HepG2 (cell line): ENCODE results near the gene SLC25A28. TPM values are rescaled to one million over a fixed set of nuclear protein-coding genes. Genes with fewer than 3 reads are reported as not detected.

Source experiments
- ATAC-seq: fragments of 200-7000 bp; cut with Tn5 transposase; 3 replicates; pipeline ENCODE4 v1.9.1; 2020; ENCODE audit warnings: mild to moderate bottlenecking, moderate library complexity
- BruUV-seq: library from RNA; stranded (reverse); fragments of 400-500 nt; replicated peaks from 2 replicates; lab custom pipeline; 2021; lab: Mats Ljungman, UMichigan
- CTCF ChIA-PET: fragments of 300-600 bp; formaldehyde crosslinking; extraction: SDS; loops from one replicate; lab custom pipeline; 2021; ENCODE audit warnings: low total read pairs, inconsistent platforms, low intra/inter-chr PET ratio; lab: Yijun Ruan, JAX
- POLR2A ChIA-PET: fragments of 350-600 bp; sonication (Branson Sonifier 250); formaldehyde crosslinking; loops from one replicate; lab custom pipeline; 2020; ENCODE audit warnings: antibody characterized with exemption, inconsistent platforms; lab: Yijun Ruan, JAX
- DNase-seq: peaks from one replicate; pipeline ENCODE4 v3.0.0-alpha.2; 2015; ENCODE audit warnings: low spot score
- FAIRE-seq: peaks from 3 replicates; lab custom pipeline; 2011; peaks lifted over from hg19 to GRCh38; lab: Jason Lieb, UNC
- H2AFZ ChIP-seq: one replicate; pipeline ENCODE4 v1.6.1; 2011; ENCODE audit warnings: low read length, inconsistent platforms
- H3K27ac ChIP-seq: fragments of 300-600 bp; 3 replicates; pipeline ENCODE4 v1.8.0; 2011; ENCODE audit warnings: mixed run types, mild to moderate bottlenecking, mixed read lengths, low read length, inconsistent platforms; ENCODE audit not compliant: insufficient read depth; ENCODE audit errors: extremely low read length
- H3K27me3 ChIP-seq, 2 experiments: fragments of 200-600 bp in 1 of 2; 2 replicates in 1 of 2; 3 replicates in 1 of 2; pipeline versions ENCODE4 v1.6.0 to v1.8.0; 2011; ENCODE audit warnings: low read length in 2 of 2, mild to moderate bottlenecking in 2 of 2, moderate library complexity in 2 of 2, inconsistent platforms in 1 of 2; ENCODE audit not compliant: insufficient read depth in 2 of 2, control insufficient read depth in 1 of 2
- H3K36me3 ChIP-seq, 2 experiments: fragments of 200-600 bp in 1 of 2; replicated peaks in 1 of 2; 2 replicates in 1 of 2; 3 replicates in 1 of 2; pipeline versions ENCODE4 v1.5.1 to v1.8.0; 2011; ENCODE audit warnings: low read length in 2 of 2, inconsistent platforms in 1 of 2; ENCODE audit not compliant: insufficient read depth in 2 of 2, control insufficient read depth in 1 of 2
- H3K4me1 ChIP-seq: 2 replicates; pipeline ENCODE4 v1.5.1; 2012; ENCODE audit warnings: low read length, inconsistent platforms; ENCODE audit not compliant: insufficient read depth
- H3K4me2 ChIP-seq: 2 replicates; pipeline ENCODE4 v1.6.0; 2011; ENCODE audit warnings: low read depth, low read length, inconsistent platforms
- H3K4me3 ChIP-seq, 3 experiments: fragments of 200-600 bp in 1 of 3; sonication (generic), shearing (Covaris generic) in 1 of 3; replicated peaks in 1 of 3; 2 replicates each; pipeline ENCODE4 v1.5.1; 2011 to 2016; ENCODE audit warnings: low read length in 3 of 3, inconsistent platforms in 2 of 3, low read depth in 2 of 3, mild to moderate bottlenecking in 2 of 3, control low read depth in 1 of 3, mixed read lengths in 1 of 3; ENCODE audit not compliant: insufficient read depth in 1 of 3
- H3K79me2 ChIP-seq: one replicate; pipeline ENCODE4 v1.6.1; 2011; ENCODE audit warnings: low read length, inconsistent platforms; ENCODE audit not compliant: insufficient read depth
- H3K9ac ChIP-seq: 2 replicates; pipeline ENCODE4 v1.6.0; 2011; ENCODE audit warnings: mild to moderate bottlenecking, low read depth, low read length, inconsistent platforms; ENCODE audit not compliant: insufficient read depth
- H3K9me3 ChIP-seq: 2 replicates; pipeline ENCODE4 v1.5.1; 2012; ENCODE audit warnings: mild to moderate bottlenecking, low read length
- H4K20me1 ChIP-seq: 2 replicates; pipeline ENCODE4 v1.6.0; 2011; ENCODE audit warnings: inconsistent platforms, mild to moderate bottlenecking, low read length, moderate library complexity; ENCODE audit not compliant: insufficient read depth
- CEBPG ChIP-seq: IDR thresholded peaks from 2 replicates; pipeline ENCODE4 v1.6.1; 2016
- FOSL1 ChIP-seq: sonication (generic); formaldehyde crosslinking; IDR thresholded peaks from 2 replicates; pipeline ENCODE4 v1.9.0; 2021; ENCODE audit warnings: missing genetic modification reagents, borderline replicate concordance
- HCFC1 ChIP-seq: fragments of 150-350 bp; IDR thresholded peaks from 2 replicates; pipeline ENCODE4 v1.6.1; 2014; ENCODE audit warnings: low read depth, low read length
- KDM5B ChIP-seq: sonication (generic); formaldehyde crosslinking; IDR thresholded peaks from 2 replicates; pipeline ENCODE4 v1.4.0; 2020; ENCODE audit warnings: missing genetic modification reagents, mild to moderate bottlenecking, borderline replicate concordance
- KLF16 ChIP-seq, 2 experiments: sonication (generic) in 1 of 2; formaldehyde crosslinking in 1 of 2; IDR thresholded peaks; 2 replicates each; pipeline versions ENCODE4 v1.6.1 to v1.8.0; 2016 to 2023; ENCODE audit warnings: missing genetic modification reagents in 2 of 2, missing compliant biosample characterization in 1 of 2
- MED1 ChIP-seq: sonication (generic); formaldehyde crosslinking; IDR thresholded peaks from 2 replicates; pipeline ENCODE4 v1.4.0; 2020; ENCODE audit warnings: missing genetic modification reagents
- POGK ChIP-seq: sonication (generic); formaldehyde crosslinking; conservative IDR thresholded peaks from 2 replicates; pipeline ENCODE4 v1.8.0; 2022; ENCODE audit warnings: mild to moderate bottlenecking, moderate library complexity, missing genetic modification reagents
- RBFOX2 ChIP-seq: fragments of 200-400 bp; formaldehyde crosslinking; IDR thresholded peaks from 2 replicates; pipeline ENCODE4 v1.6.1; 2017; ENCODE audit warnings: low read depth, mild to moderate bottlenecking, low read length
- SOX5 ChIP-seq: IDR thresholded peaks from 2 replicates; pipeline ENCODE4 v1.6.1; 2016; ENCODE audit warnings: borderline replicate concordance
- SOX6 ChIP-seq, 2 experiments: fragments of 450-650 bp in 1 of 2; sonication (generic) in 1 of 2; formaldehyde crosslinking in 1 of 2; IDR thresholded peaks; 2 replicates each; pipeline versions ENCODE4 v1.4.0 to v1.6.1; 2017 to 2020; ENCODE audit warnings: antibody characterized with exemption in 1 of 2, mild to moderate bottlenecking in 1 of 2, missing genetic modification reagents in 1 of 2
- TOPORS ChIP-seq: sonication (generic); formaldehyde crosslinking; IDR thresholded peaks from 2 replicates; pipeline ENCODE4 v1.8.0; 2023; ENCODE audit warnings: mild to moderate bottlenecking, missing genetic modification reagents
- ZBTB38 ChIP-seq: sonication (generic); formaldehyde crosslinking; IDR thresholded peaks from 2 replicates; pipeline ENCODE4 v1.5.1; 2020; ENCODE audit warnings: mild to moderate bottlenecking, missing genetic modification reagents
- WGBS: methylation state at CpG from one replicate; pipeline ENCODE4 v1.1.6; 2017; ENCODE audit warnings: low lambda C conversion rate; 5-methylcytosine and 5-hydroxymethylcytosine counted together
- in situ Hi-C: cut with HindIII; loops from 2 replicates; pipeline ENCODE4 v1.10.0; 2017; ENCODE audit warnings: low pct_unique_long_range_greater_than_20kb; ENCODE audit not compliant: extremely low pct_ligation_motif_present
- intact Hi-C: fragments of 100-400 bp; cut with micrococcal nuclease; formaldehyde crosslinking; loops from one replicate; pipeline ENCODE4 v1.10.0; 2022; ENCODE audit not compliant: unreplicated experiment
- polyA plus RNA-seq, 8 experiments: library from polyadenylated mRNA; depleted of rRNA in 3 of 8; stranded (reverse) in 7 of 8; unstranded in 1 of 8; fragments of >200 nt; fragmentation: Illumina TruSeq in 4 of 8; extraction: Trizol in 4 of 8; gene quantifications; 2 replicates each; pipeline versions ENCODE4 v1.2.1 to v1.2.3, GENCODE V29; 2011 to 2016; ENCODE audit warnings: low read depth in 4 of 8, missing spikeins in 1 of 8, mixed read lengths in 1 of 8; ENCODE audit not compliant: insufficient read depth in 1 of 8
- total RNA-seq, 5 experiments: library from RNA; depleted of rRNA; stranded (reverse); fragments of >200 nt; fragmentation: Illumina TruSeq; extraction: Trizol; gene quantifications; 2 replicates each; pipeline ENCODE4 v1.2.3, GENCODE V29; 2016; ENCODE audit warnings: low read depth in 1 of 5
- TF ChIP-seq, protein P1 (sequence below): sonication (generic); formaldehyde crosslinking; IDR thresholded peaks from 2 replicates; pipeline ENCODE4 v1.5.1; 2020; ENCODE audit warnings: mild to moderate bottlenecking, missing genetic modification reagents, moderate library complexity
- TF ChIP-seq, protein P2 (sequence below): sonication (generic); formaldehyde crosslinking; IDR thresholded peaks from 2 replicates; pipeline ENCODE4 v1.5.1; 2020; ENCODE audit warnings: mild to moderate bottlenecking, missing genetic modification reagents

The SLC25A28 gene
- total and polyA plus RNA-seq, 2 of the 13 experiments (the other 11 are each of a cell fraction or from before 2014, with no cell fraction given) = 15.2 to 41.0 TPM

- TF ChIP-seq, protein P1, sequence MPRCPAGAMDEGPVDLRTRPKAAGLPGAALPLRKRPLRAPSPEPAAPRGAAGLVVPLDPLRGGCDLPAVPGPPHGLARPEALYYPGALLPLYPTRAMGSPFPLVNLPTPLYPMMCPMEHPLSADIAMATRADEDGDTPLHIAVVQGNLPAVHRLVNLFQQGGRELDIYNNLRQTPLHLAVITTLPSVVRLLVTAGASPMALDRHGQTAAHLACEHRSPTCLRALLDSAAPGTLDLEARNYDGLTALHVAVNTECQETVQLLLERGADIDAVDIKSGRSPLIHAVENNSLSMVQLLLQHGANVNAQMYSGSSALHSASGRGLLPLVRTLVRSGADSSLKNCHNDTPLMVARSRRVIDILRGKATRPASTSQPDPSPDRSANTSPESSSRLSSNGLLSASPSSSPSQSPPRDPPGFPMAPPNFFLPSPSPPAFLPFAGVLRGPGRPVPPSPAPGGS (CRISPR knock-in tag) = no peak
Observed at GRCh38 chr10:99582255-99582770, 37.9 kb downstream of the SLC25A28 start (continued).

- BruUV-seq = no TSS peak
- in situ Hi-C loops = no loop called here
- Histone ChIP-seq H3K9ac (no peak overlapping the region), H3K79me2 (no peaks in the 10 kb centered on the region), H3K4me3 (no peak overlapping the region), H4K20me1 (no peaks in the 10 kb centered on the region), H3K4me2 (no peak overlapping the region), H3K36me3 (no peaks in the 10 kb centered on the region), H2AFZ (no peak overlapping the region), H3K27ac (no peak overlapping the region), H3K9me3 (no peaks in the 10 kb centered on the region), H3K4me1 (no peaks in the 10 kb centered on the region), H3K27me3 (peaks cover 4 to 41% of the 10 kb centered on the region in 2 experiments; a peak in 4 of 5 replicates)
- ChIA-PET POLR2A (no interaction called here), CTCF (no interaction called here)
- no peak for TF ChIP-seq TOPORS (CRISPR knock-in tag)
- TF ChIP-seq SOX6 (IDR thresholded peaks at IDR 0.05) = no peak
- no peak for TF ChIP-seq SOX6 (CRISPR knock-in tag; IDR thresholded peaks at IDR 0.05)
- TF ChIP-seq KLF16 (CRISPR knock-in tag; IDR thresholded peaks at IDR 0.05) = no peak
- no peak for TF ChIP-seq MED1 (CRISPR knock-in tag)
- TF ChIP-seq, protein P2, sequence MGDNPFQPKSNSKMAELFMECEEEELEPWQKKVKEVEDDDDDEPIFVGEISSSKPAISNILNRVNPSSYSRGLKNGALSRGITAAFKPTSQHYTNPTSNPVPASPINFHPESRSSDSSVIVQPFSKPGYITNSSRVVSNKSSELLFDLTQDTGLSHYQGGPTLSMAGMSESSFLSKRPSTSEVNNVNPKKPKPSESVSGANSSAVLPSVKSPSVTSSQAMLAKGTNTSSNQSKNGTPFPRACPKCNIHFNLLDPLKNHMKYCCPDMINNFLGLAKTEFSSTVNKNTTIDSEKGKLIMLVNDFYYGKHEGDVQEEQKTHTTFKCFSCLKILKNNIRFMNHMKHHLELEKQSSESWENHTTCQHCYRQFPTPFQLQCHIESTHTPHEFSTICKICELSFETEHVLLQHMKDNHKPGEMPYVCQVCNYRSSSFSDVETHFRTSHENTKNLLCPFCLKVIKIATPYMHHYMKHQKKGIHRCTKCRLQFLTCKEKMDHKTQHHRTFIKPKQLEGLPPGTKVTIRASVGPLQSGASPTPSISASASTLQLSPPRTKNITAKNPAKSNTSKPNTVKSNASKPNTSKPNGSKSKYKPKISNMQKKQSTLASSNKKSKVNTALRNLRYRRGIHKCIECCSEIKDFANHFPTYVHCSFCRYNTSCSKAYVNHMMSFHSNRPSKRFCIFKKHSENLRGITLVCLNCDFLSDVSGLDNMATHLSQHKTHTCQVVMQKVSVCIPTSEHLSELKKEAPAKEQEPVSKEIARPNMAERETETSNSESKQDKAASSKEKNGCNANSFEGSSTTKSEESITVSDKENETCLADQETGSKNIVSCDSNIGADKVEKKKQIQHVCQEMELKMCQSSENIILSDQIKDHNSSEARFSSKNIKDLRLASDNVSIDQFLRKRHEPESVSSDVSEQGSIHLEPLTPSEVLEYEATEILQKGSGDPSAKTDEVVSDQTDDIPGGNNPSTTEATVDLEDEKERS (CRISPR knock-in tag) = no peak
- no peak for TF ChIP-seq HCFC1
- TF ChIP-seq SOX5 (CRISPR knock-in tag) = no peak
- no peak for TF ChIP-seq ZBTB38 (CRISPR knock-in tag)
- TF ChIP-seq POGK = no peak
- TF ChIP-seq FOSL1 (CRISPR knock-in tag) = no peak
- TF ChIP-seq KDM5B (CRISPR knock-in tag) = no peak
- no peak for TF ChIP-seq RBFOX2
- TF ChIP-seq CEBPG = no peak
- intact Hi-C loops = no loop called here
- 80% methylated on average over 1 of the region's 1 CpG for WGBS
- FAIRE-seq (no peak), DNase-seq (no peak), ATAC-seq (no peak)
Observed at GRCh38 chr10:99579971-99580370, 40.3 kb downstream of the SLC25A28 start.
